Epithelial cell of proximal tubule (primary cell): ENCODE results near the gene USP48. TPM values are rescaled to one million over a fixed set of nuclear protein-coding genes. Genes with fewer than 3 reads are reported as not detected.

Source experiments
- DNase-seq: peaks from one replicate; pipeline ENCODE4 v3.0.0-alpha.2; 2011; ENCODE audit warnings: low read depth
- H3K4me3 ChIP-seq: 2 replicates; pipeline ENCODE4 v1.5.1; 2011; ENCODE audit warnings: low read depth, mild to moderate bottlenecking, low read length
- total RNA-seq: library from RNA; depleted of rRNA; stranded (reverse); fragments of >200 nt; gene quantifications from 2 replicates; pipeline ENCODE4 v1.2.3, GENCODE V29; 2015
- TF ChIP-seq, protein P1 (sequence below): conservative IDR thresholded peaks from 2 replicates; pipeline ENCODE4 v1.5.1; 2012; ENCODE audit warnings: low read depth, mild to moderate bottlenecking, low read length

Gene USP48
- total RNA-seq, 1 donor from 2014 or later = 24.0 TPM

DNA sequence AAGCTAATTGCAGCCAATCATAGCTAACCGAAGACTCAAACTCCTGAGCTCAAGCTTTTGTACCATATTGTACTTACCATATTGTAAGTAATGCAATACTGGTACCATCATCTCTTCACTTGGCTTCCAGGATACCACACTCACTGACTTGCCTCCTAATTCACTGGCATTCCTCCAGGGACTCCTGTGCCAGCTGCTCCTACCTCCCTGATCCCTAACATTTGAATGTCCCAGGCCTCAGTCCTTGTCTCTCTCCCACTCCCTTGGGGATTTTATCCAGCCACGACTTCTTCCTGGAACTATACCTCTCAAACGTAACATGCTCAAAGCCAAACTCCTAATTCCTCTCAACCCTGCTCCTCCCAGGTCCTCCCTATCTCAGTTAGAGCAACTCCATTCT is 33.8 kb downstream of the USP48 start:
- TF ChIP-seq, protein P1, sequence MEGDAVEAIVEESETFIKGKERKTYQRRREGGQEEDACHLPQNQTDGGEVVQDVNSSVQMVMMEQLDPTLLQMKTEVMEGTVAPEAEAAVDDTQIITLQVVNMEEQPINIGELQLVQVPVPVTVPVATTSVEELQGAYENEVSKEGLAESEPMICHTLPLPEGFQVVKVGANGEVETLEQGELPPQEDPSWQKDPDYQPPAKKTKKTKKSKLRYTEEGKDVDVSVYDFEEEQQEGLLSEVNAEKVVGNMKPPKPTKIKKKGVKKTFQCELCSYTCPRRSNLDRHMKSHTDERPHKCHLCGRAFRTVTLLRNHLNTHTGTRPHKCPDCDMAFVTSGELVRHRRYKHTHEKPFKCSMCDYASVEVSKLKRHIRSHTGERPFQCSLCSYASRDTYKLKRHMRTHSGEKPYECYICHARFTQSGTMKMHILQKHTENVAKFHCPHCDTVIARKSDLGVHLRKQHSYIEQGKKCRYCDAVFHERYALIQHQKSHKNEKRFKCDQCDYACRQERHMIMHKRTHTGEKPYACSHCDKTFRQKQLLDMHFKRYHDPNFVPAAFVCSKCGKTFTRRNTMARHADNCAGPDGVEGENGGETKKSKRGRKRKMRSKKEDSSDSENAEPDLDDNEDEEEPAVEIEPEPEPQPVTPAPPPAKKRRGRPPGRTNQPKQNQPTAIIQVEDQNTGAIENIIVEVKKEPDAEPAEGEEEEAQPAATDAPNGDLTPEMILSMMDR = no peak
- no peak for DNase-seq
- H3K4me3 ChIP-seq = no peak overlapping the region

DNA sequence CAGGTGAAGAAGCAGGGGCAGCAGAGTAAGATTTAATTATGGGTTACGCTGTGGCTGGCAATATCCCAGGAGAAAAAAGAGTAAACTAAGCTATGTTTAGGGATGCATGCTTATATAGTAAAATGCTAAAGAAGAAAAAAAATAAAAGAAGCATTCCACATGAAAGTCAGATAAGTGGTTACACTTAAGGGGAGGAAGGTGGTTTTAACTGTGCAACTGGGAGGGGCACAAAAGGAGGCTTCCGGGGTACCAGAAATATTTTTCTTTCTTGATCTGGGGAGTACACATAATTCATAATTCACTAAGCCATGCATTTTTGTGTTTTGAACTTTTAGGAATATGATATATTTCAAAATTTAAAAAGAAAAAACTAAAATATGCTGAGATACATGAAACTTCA is 39.5 kb downstream of the USP48 start:
- no peak overlapping the region for H3K4me3 ChIP-seq
- DNase-seq = no peak
- TF ChIP-seq, protein P1 = no peak

DNA sequence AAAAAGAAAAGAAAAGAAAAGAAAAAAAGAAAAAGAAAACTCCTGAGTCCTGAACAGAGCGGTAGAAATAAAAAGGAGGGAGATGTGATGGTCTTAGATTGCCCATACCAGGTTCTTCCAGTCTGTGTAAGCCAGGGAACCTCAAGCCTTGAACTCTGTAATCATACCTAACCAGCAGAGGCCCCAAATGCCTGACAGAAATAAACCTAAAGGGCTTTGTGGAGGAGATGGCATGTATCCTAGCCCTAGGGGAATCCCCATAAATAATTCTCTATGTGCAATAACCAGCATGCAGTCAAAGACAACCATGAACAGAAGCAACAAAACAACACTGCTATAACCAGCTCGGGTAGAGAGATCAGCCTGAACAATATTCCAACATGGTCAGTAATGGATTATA is 40.4 kb downstream of the USP48 start:
- DNase-seq = no peak
- TF ChIP-seq, protein P1 = no peak
- no peak overlapping the region for H3K4me3 ChIP-seq

GRCh38 chr1:21741206-21741605 is 41.7 kb downstream of the USP48 start:
- DNase-seq = no peak
- H3K4me3 ChIP-seq = no peak overlapping the region
- TF ChIP-seq, protein P1 = no peak

DNA sequence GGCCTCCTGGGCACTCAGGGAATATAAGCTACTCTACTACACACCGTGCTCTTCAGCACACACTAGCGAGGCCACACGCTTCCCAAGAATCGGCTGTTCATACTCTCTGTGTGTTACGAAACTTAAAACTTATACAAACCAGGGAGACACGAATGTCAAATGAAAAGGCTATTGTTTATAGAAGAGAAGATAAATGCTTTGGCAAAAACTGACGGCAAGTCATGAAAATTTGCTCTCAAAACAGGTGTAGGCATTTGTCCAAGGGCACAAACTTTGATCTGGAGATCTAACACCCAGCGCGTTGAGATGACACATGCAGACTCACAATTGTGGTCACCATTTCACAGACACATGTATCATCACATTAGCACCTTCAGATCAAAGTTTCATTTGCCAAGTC is 46.1 kb downstream of the USP48 start:
- no peak for DNase-seq
- no peak overlapping the region for H3K4me3 ChIP-seq
- TF ChIP-seq, protein P1 = no peak

DNA sequence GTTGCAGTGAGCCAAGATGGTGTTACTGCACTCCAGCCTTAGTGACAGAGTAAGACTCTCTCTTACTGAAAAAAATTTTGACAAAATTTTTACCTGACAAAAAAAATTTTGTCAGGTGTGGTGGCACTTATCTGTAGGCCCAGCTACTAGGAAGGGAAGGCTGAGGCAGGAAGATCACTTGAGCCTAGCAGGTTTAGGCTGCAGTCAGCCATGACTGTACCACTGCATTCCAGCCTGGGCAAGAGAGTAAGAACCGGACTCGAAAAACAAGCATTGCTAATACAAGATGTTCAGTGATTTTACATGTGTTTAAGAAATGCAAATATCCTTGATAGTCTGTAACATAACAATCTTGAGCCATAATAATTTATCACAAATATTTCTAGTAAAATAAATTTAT is 46.9 kb downstream of the USP48 start:
- TF ChIP-seq, protein P1 = no peak

DNA sequence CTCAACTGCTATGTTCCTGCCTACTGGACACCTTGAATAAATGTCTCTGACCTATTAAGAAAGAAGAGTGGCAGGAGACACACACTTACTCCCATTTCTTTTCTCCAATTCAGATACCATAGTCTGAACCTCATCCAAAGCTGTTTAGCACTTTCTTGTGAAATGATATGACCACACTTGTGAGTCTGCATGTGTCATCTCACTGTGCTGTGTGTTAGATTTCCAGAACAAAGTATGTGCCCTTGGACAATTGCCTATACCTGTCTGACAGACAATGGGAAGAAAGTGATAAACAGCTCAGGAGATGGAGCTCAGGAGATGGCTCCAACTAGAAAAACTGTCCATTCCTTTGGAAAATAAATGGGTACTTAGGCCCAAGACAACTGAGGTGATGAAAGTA is 48.4 kb downstream of the USP48 start:
- TF ChIP-seq, protein P1 = no peak
- H3K4me3 ChIP-seq = no peak overlapping the region
- DNase-seq = no peak

More for the DNA sequence above, 46.9 kb downstream of the USP48 start:
- no peak overlapping the region for H3K4me3 ChIP-seq
- DNase-seq = no peak
